NCI-H2081 (cell line): Measurements from ENCODE around the gene ZP2.
"Not testable (repeated sequence)": the region's sequence is repeated elsewhere in the genome, so short reads cannot be mapped to it uniquely, and the experiment has no call there.

ENCODE experiments used
- DNase-seq, 2 experiments: peaks; one replicate each; lab custom pipeline; 2025; lab: John Stamatoyannopoulos, UW

Gene ZP2

GRCh38 chr16:21170116-21170515, 41.3 kb downstream of the ZP2 start:
- not testable (repeated sequence) for DNase-seq

GRCh38 chr16:21169249-21169981, 42.0 kb downstream of the ZP2 start:
- DNase-seq = no peak

GRCh38 chr16:21167929-21168602, 43.3 kb downstream of the ZP2 start:
- no peak for DNase-seq

GRCh38 chr16:21167360-21167759, 44.0 kb downstream of the ZP2 start:
- no peak for DNase-seq

- no peak for DNase-seq
Measured at GRCh38 chr16:21166561-21166961, 44.8 kb downstream of the ZP2 start.

- no peak for DNase-seq
Measured at GRCh38 chr16:21164521-21165168, 46.7 kb downstream of the ZP2 start.

GRCh38 chr16:21163576-21163975, 47.8 kb downstream of the ZP2 start:
- no peak for DNase-seq

GRCh38 chr16:21162661-21163151, 48.7 kb downstream of the ZP2 start:
- peak in 1 of 2 experiments; percentile 27 for DNase-seq

GRCh38 chr16:21161211-21161610, 50.2 kb downstream of the ZP2 start:
- DNase-seq = no peak

GRCh38 chr16:21160276-21160675, 51.1 kb downstream of the ZP2 start:
- no peak for DNase-seq

- no peak for DNase-seq
Measured at GRCh38 chr16:21159281-21159951, 52.0 kb downstream of the ZP2 start.

- DNase-seq = peak; percentile 31 to 45
Measured at GRCh38 chr16:21158208-21159110, 52.9 kb downstream of the ZP2 start, which contains the start of gene LDAF1. LDAF1 (plus strand) TSS chr16:21158674; CDS start chr16:21161183, 2,509 bp downstream.

GRCh38 chr16:21157632-21158031, 53.7 kb downstream of the ZP2 start:
- DNase-seq = no peak

- peak; percentile 37 to 61 for DNase-seq
Measured at GRCh38 chr16:21156767-21157467, 54.5 kb downstream of the ZP2 start.

GRCh38 chr16:21156011-21156410, 55.4 kb downstream of the ZP2 start:
- DNase-seq = not testable (repeated sequence)

GRCh38 chr16:21153124-21153729, 58.1 kb downstream of the ZP2 start:
- not testable (repeated sequence) for DNase-seq

- not testable (repeated sequence) for DNase-seq
Measured at GRCh38 chr16:21152160-21153030, 59.0 kb downstream of the ZP2 start.

GRCh38 chr16:21150375-21151001, 60.9 kb downstream of the ZP2 start, which contains the start of gene DNAH3:
DNAH3 (minus strand) TSS chr16:21150846; CDS start chr16:21150319, 527 bp downstream.
- peak; percentile 33 to 65 for DNase-seq
